HepG2 (cell line): ENCODE results near the gene ZFHX3. TPM values are rescaled to one million over a fixed set of nuclear protein-coding genes. Genes with fewer than 3 reads are reported as not detected.

Source experiments
- AHR ChIP-seq: IDR thresholded peaks from 2 replicates; pipeline ENCODE4 v1.6.1; 2018; ENCODE audit warnings: missing genetic modification reagents, missing compliant biosample characterization
- CERS6 ChIP-seq: sonication (generic); formaldehyde crosslinking; IDR thresholded peaks from 2 replicates; pipeline ENCODE4 v1.5.0; 2020; ENCODE audit warnings: missing genetic modification reagents
- DNMT3B ChIP-seq: conservative IDR thresholded peaks from 2 replicates; pipeline ENCODE4 v1.6.1; 2016; ENCODE audit warnings: missing biosample characterization, control low read depth
- ELK4 ChIP-seq: sonication (generic); formaldehyde crosslinking; IDR thresholded peaks from 2 replicates; pipeline ENCODE4 v1.9.0; 2021; ENCODE audit warnings: missing genetic modification reagents, borderline replicate concordance
- FIP1L1 ChIP-seq: fragments of 200-400 bp; formaldehyde crosslinking; IDR thresholded peaks from 2 replicates; pipeline ENCODE4 v1.6.1; 2018; ENCODE audit warnings: low read depth, mild to moderate bottlenecking, low read length, moderate library complexity, borderline replicate concordance; ENCODE audit not compliant: insufficient read depth
- HCFC1 ChIP-seq: fragments of 150-350 bp; IDR thresholded peaks from 2 replicates; pipeline ENCODE4 v1.6.1; 2014; ENCODE audit warnings: low read depth, low read length
- NFIB ChIP-seq: sonication (generic); formaldehyde crosslinking; IDR thresholded peaks from 2 replicates; pipeline ENCODE4 v1.9.0; 2021; ENCODE audit warnings: missing genetic modification reagents, mild to moderate bottlenecking, borderline replicate concordance
- PPARG ChIP-seq: conservative IDR thresholded peaks from 2 replicates; pipeline ENCODE4 v1.6.1; 2016; ENCODE audit warnings: missing biosample characterization, missing genetic modification reagents
- PTBP1 ChIP-seq: fragments of 200-400 bp; formaldehyde crosslinking; IDR thresholded peaks from 2 replicates; pipeline ENCODE4 v1.6.1; 2018; ENCODE audit warnings: low read length, low read depth; ENCODE audit not compliant: poor library complexity, severe bottlenecking
- SALL1 ChIP-seq: sonication (generic); formaldehyde crosslinking; IDR thresholded peaks from 2 replicates; pipeline ENCODE4 v1.8.0; 2022; ENCODE audit warnings: mild to moderate bottlenecking, missing genetic modification reagents
- TFE3 ChIP-seq: IDR thresholded peaks from 2 replicates; pipeline ENCODE4 v1.6.1; 2016
- ZFP36L2 ChIP-seq: sonication (generic); formaldehyde crosslinking; IDR thresholded peaks from 2 replicates; pipeline ENCODE4 v1.4.0; 2020; ENCODE audit warnings: missing genetic modification reagents
- ZFX ChIP-seq: sonication (generic); formaldehyde crosslinking; IDR thresholded peaks from 2 replicates; pipeline ENCODE4 v1.4.0; 2020; ENCODE audit warnings: mild to moderate bottlenecking, low read depth, missing genetic modification reagents, moderate library complexity
- ZNF431 ChIP-seq: sonication (generic); formaldehyde crosslinking; IDR thresholded peaks from 2 replicates; pipeline ENCODE4 v1.9.0; 2022; ENCODE audit warnings: missing genetic modification reagents, low read depth, mild to moderate bottlenecking, borderline replicate concordance
- ZNF576 ChIP-seq: sonication (generic); formaldehyde crosslinking; IDR thresholded peaks from 2 replicates; pipeline ENCODE4 v1.4.0; 2020; ENCODE audit warnings: mild to moderate bottlenecking, missing genetic modification reagents
- ZNF609 ChIP-seq: sonication (generic); formaldehyde crosslinking; IDR thresholded peaks from 2 replicates; pipeline ENCODE4 v1.4.0; 2020; ENCODE audit warnings: mild to moderate bottlenecking, missing genetic modification reagents, borderline replicate concordance
- ZNF839 ChIP-seq: sonication (generic); formaldehyde crosslinking; IDR thresholded peaks from 2 replicates; pipeline ENCODE4 v1.4.0; 2020; ENCODE audit warnings: missing genetic modification reagents, mild to moderate bottlenecking, borderline replicate concordance
- ZSCAN20 ChIP-seq: sonication (generic); formaldehyde crosslinking; IDR thresholded peaks from 2 replicates; pipeline ENCODE4 v1.4.0; 2020; ENCODE audit warnings: missing genetic modification reagents, mild to moderate bottlenecking, borderline replicate concordance
- polyA plus RNA-seq, 8 experiments: library from polyadenylated mRNA; depleted of rRNA in 3 of 8; stranded (reverse) in 7 of 8; unstranded in 1 of 8; fragments of >200 nt; fragmentation: Illumina TruSeq in 4 of 8; extraction: Trizol in 4 of 8; gene quantifications; 2 replicates each; pipeline versions ENCODE4 v1.2.1 to v1.2.3, GENCODE V29; 2011 to 2016; ENCODE audit warnings: low read depth in 4 of 8, missing spikeins in 1 of 8, mixed read lengths in 1 of 8; ENCODE audit not compliant: insufficient read depth in 1 of 8
- total RNA-seq, 5 experiments: library from RNA; depleted of rRNA; stranded (reverse); fragments of >200 nt; fragmentation: Illumina TruSeq; extraction: Trizol; gene quantifications; 2 replicates each; pipeline ENCODE4 v1.2.3, GENCODE V29; 2016; ENCODE audit warnings: low read depth in 1 of 5

The ZFHX3 gene
- total and polyA plus RNA-seq, 2 of the 13 experiments (the other 11 are each of a cell fraction or from before 2014, with no cell fraction given): 5.0 to 6.0 TPM

- TF ChIP-seq ELK4 (CRISPR knock-in tag) (no peak), ZNF609 (peak; percentile 86; the same call in 1 of the 2 replicates), ZNF576 (no peak), ZNF431 (CRISPR knock-in tag) (no peak), AHR (CRISPR knock-in tag) (peak; percentile 61; the same call in 1 of the 2 replicates), TFE3 (CRISPR knock-in tag) (peak; percentile 99), FIP1L1 (0 out of 2 replicates have a peak, but pooled peaks have one; percentile 21), PTBP1 (peak; percentile 79), ZSCAN20 (no peak), DNMT3B (0 out of 2 replicates have a peak, but pooled peaks have one; percentile 57), ZNF839 (CRISPR knock-in tag) (no peak), ZFP36L2 (CRISPR knock-in tag) (no peak), SALL1 (CRISPR knock-in tag) (peak; percentile 85), PPARG (CRISPR knock-in tag) (0 out of 2 replicates have a peak, but pooled peaks have one; percentile 50), NFIB (CRISPR knock-in tag) (peak; percentile 81; the same call in 1 of the 2 replicates), HCFC1 (no peak), CERS6 (CRISPR knock-in tag) (no peak), ZFX (CRISPR knock-in tag) (peak; percentile 57)
Measured at GRCh38 chr16:72927199-72928089, 120.5 kb downstream of the ZFHX3 start (continued).
